ACC112 (cell line): ENCODE measurements around the gene POLR1B.

Source experiments
- H2AFZ ChIP-seq: fragments of 200-600 bp; sonication (generic); one replicate; pipeline ENCODE4 v1.6.0; 2017; ENCODE audit warnings: antibody characterized with exemption, low read length; ENCODE audit not compliant: unreplicated experiment
- H3K27ac ChIP-seq: fragments of 200-600 bp; sonication (generic); 2 replicates; pipeline ENCODE4 v1.5.1; 2014; ENCODE audit warnings: low read depth, mild to moderate bottlenecking, antibody characterized with exemption, low read length, moderate library complexity
- H3K27me3 ChIP-seq: fragments of 200-600 bp; sonication (generic); 2 replicates; pipeline ENCODE4 v1.6.1; 2014; ENCODE audit warnings: mild to moderate bottlenecking, antibody characterized with exemption, low read length, moderate library complexity, mixed read lengths; ENCODE audit not compliant: insufficient read depth
- H3K36me3 ChIP-seq: fragments of 200-600 bp; sonication (generic); 2 replicates; pipeline ENCODE4 v1.6.1; 2016; ENCODE audit warnings: mild to moderate bottlenecking, antibody characterized with exemption, low read length, moderate library complexity, mixed read lengths; ENCODE audit not compliant: insufficient read depth
- H3K4me1 ChIP-seq: fragments of 200-600 bp; sonication (generic); one replicate; pipeline ENCODE4 v1.6.1; 2016; ENCODE audit warnings: low read length, mixed read lengths; ENCODE audit not compliant: insufficient read depth, unreplicated experiment, control insufficient read depth
- H3K4me3 ChIP-seq: fragments of 200-600 bp; sonication (generic); 2 replicates; pipeline ENCODE4 v1.5.1; 2014; ENCODE audit warnings: mild to moderate bottlenecking, low read depth, low read length
- H3K79me2 ChIP-seq: fragments of 200-600 bp; sonication (generic); one replicate; pipeline ENCODE4 v1.6.0; 2016; ENCODE audit warnings: low read length; ENCODE audit not compliant: control insufficient read depth, unreplicated experiment, insufficient read depth

POLR1B gene

GRCh38 chr2:112584134-112584890 is 42.0 kb downstream of the POLR1B start, which contains the start of gene CHCHD5:
Gene CHCHD5 (plus strand): TSS chr2:112584609. CDS start chr2:112584648, 39 bp downstream.
- peak within 1 kb of the TSS; percentile 96 for H3K27ac ChIP-seq
- no peaks in the 10 kb centered on the region for H3K36me3 ChIP-seq
- no peaks in the 10 kb centered on the region for H3K79me2 ChIP-seq
- no peaks in the 10 kb centered on the region for H3K27me3 ChIP-seq
- peaks cover 20% of the 10 kb centered on the region for H3K4me1 ChIP-seq
- H2AFZ ChIP-seq, result peak within 1 kb of the TSS; percentile 89
- peak within 1 kb of the TSS; percentile 90 for H3K4me3 ChIP-seq

GRCh38 chr2:112584891-112585250 is 42.6 kb downstream of the POLR1B start:
- peak overlapping the region; percentile 90 for H3K4me3 ChIP-seq
- peak overlapping the region; percentile 96 for H3K27ac ChIP-seq
- no peaks in the 10 kb centered on the region for H3K79me2 ChIP-seq
- no peaks in the 10 kb centered on the region for H3K36me3 ChIP-seq
- H3K27me3 ChIP-seq, result no peaks in the 10 kb centered on the region
- H3K4me1 ChIP-seq, result peaks cover 16% of the 10 kb centered on the region
- peak overlapping the region; percentile 84 for H2AFZ ChIP-seq

- Histone ChIP-seq H3K4me3 (peak overlapping the region; percentile 90), H3K36me3 (no peaks in the 10 kb centered on the region), H2AFZ (no peak overlapping the region), H3K79me2 (no peaks in the 10 kb centered on the region), H3K27ac (peak overlapping the region; percentile 96), H3K27me3 (no peaks in the 10 kb centered on the region), H3K4me1 (peaks cover 16% of the 10 kb centered on the region)
Measured at GRCh38 chr2:112585400-112585799, 43.1 kb downstream of the POLR1B start.

GRCh38 chr2:112585873-112586464 is 43.7 kb downstream of the POLR1B start:
- Histone ChIP-seq H2AFZ (no peak overlapping the region), H3K4me1 (peaks cover 16% of the 10 kb centered on the region), H3K4me3 (no peak overlapping the region; the same call in 1 of the 2 replicates), H3K27me3 (no peaks in the 10 kb centered on the region), H3K27ac (no peak overlapping the region), H3K79me2 (no peaks in the 10 kb centered on the region), H3K36me3 (no peaks in the 10 kb centered on the region)

GRCh38 chr2:112588611-112589045 is 46.4 kb downstream of the POLR1B start:
- Histone ChIP-seq H3K79me2 (no peaks in the 10 kb centered on the region), H3K4me3 (no peak overlapping the region), H2AFZ (no peak overlapping the region), H3K27me3 (no peaks in the 10 kb centered on the region), H3K4me1 (peaks cover 9% of the 10 kb centered on the region), H3K36me3 (no peaks in the 10 kb centered on the region), H3K27ac (no peak overlapping the region)

- no peaks in the 10 kb centered on the region for H3K36me3 ChIP-seq
- H3K4me3 ChIP-seq, result no peak overlapping the region
- H2AFZ ChIP-seq, result no peak overlapping the region
- no peaks in the 10 kb centered on the region for H3K79me2 ChIP-seq
- H3K27ac ChIP-seq, result no peak overlapping the region
- H3K4me1 ChIP-seq, result no peaks in the 10 kb centered on the region
- no peaks in the 10 kb centered on the region for H3K27me3 ChIP-seq
Measured at GRCh38 chr2:112591413-112591812, 49.1 kb downstream of the POLR1B start.

GRCh38 chr2:112593736-112594135 is 51.5 kb downstream of the POLR1B start:
- no peak overlapping the region for H3K4me3 ChIP-seq
- H3K27me3 ChIP-seq, result no peaks in the 10 kb centered on the region
- no peaks in the 10 kb centered on the region for H3K4me1 ChIP-seq
- H3K27ac ChIP-seq, result no peak overlapping the region
- H2AFZ ChIP-seq, result no peak overlapping the region
- H3K79me2 ChIP-seq, result no peaks in the 10 kb centered on the region
- no peaks in the 10 kb centered on the region for H3K36me3 ChIP-seq

- Histone ChIP-seq H3K4me3 (no peak overlapping the region), H3K79me2 (no peaks in the 10 kb centered on the region), H3K36me3 (no peaks in the 10 kb centered on the region), H3K4me1 (peaks cover 9% of the 10 kb centered on the region), H3K27ac (no peak overlapping the region), H3K27me3 (no peaks in the 10 kb centered on the region), H2AFZ (no peak overlapping the region)
Measured at GRCh38 chr2:112597537-112598322, 55.5 kb downstream of the POLR1B start.

GRCh38 chr2:112600634-112601033 is 58.4 kb downstream of the POLR1B start:
- H3K27me3 ChIP-seq, result no peaks in the 10 kb centered on the region
- no peaks in the 10 kb centered on the region for H3K79me2 ChIP-seq
- H3K27ac ChIP-seq, result no peak overlapping the region
- H3K4me3 ChIP-seq, result peak overlapping the region; percentile 5; the same call in 1 of the 2 replicates
- peak overlapping the region; percentile 85 for H2AFZ ChIP-seq
- H3K36me3 ChIP-seq, result no peaks in the 10 kb centered on the region
- peaks cover 9% of the 10 kb centered on the region for H3K4me1 ChIP-seq

GRCh38 chr2:112601754-112602153 is 59.5 kb downstream of the POLR1B start:
- H3K27me3 ChIP-seq, result no peaks in the 10 kb centered on the region
- H3K4me3 ChIP-seq, result no peak overlapping the region

More at GRCh38 chr2:112601754-112602153, 59.5 kb downstream of the POLR1B start:
- H2AFZ ChIP-seq, result no peak overlapping the region
- no peak overlapping the region for H3K27ac ChIP-seq
- peaks cover 9% of the 10 kb centered on the region for H3K4me1 ChIP-seq
- H3K79me2 ChIP-seq, result no peaks in the 10 kb centered on the region
- H3K36me3 ChIP-seq, result no peaks in the 10 kb centered on the region
